Peyer's patch (tissue), 4 donors: ENCODE measurements around the gene ZBTB7A. TPM values are rescaled to one million over a fixed set of nuclear protein-coding genes. Genes with fewer than 3 reads are reported as not detected.

Source experiments
- DNase-seq, 3 donors: peaks; one replicate each; pipeline ENCODE4 v3.0.0-alpha.2; 2017 to 2019
- H3K27ac ChIP-seq, 4 donors: fragments of 200-600 bp; sonication (generic); one replicate each; pipeline ENCODE4 v1.5.1; 2016 to 2019
- H3K27me3 ChIP-seq, 2 donors: fragments of 200-600 bp; sonication (generic); one replicate each; pipeline ENCODE4 v1.5.1; 2019
- H3K36me3 ChIP-seq, 3 donors: fragments of 200-600 bp; sonication (generic); one replicate each; pipeline ENCODE4 v1.5.1; 2016 to 2019
- H3K4me1 ChIP-seq, 4 donors: fragments of 200-600 bp; sonication (generic); one replicate each; pipeline ENCODE4 v1.5.1; 2016 to 2019
- H3K4me3 ChIP-seq, 4 donors: fragments of 200-600 bp; sonication (generic); 1 replicate in 3 of 4; 2 replicates in 1 of 4; pipeline ENCODE4 v1.5.1; 2016 to 2019; ENCODE audit warnings: mild to moderate bottlenecking in 1 of 4
- H3K9me3 ChIP-seq, 4 donors: fragments of 200-600 bp; sonication (generic); one replicate each; pipeline ENCODE4 v1.5.1; 2016 to 2019; ENCODE audit warnings: mild to moderate bottlenecking in 1 of 4
- CTCF ChIP-seq, 6 experiments: fragments of 450-650 bp in 4 of 6; fragments of 200-600 bp in 2 of 6; sonication (generic) in 1 of 6; IDR thresholded peaks; one replicate each; pipeline ENCODE4 v1.5.1; 2017 to 2019; ENCODE audit warnings: antibody characterized with exemption in 6 of 6, mild to moderate bottlenecking in 3 of 6, moderate library complexity in 1 of 6
- POLR2A ChIP-seq, 2 donors: fragments of 450-650 bp; IDR thresholded peaks; one replicate each; pipeline ENCODE4 v1.5.1; 2017; ENCODE audit warnings: antibody characterized with exemption in 2 of 2, mild to moderate bottlenecking in 2 of 2, moderate library complexity in 2 of 2
- total RNA-seq, 4 donors: library from RNA; depleted of rRNA; stranded (reverse); fragments of >200 nt; gene quantifications; one replicate each; pipeline ENCODE4 v1.1.0, GENCODE V29; 2016

ZBTB7A gene
- total RNA-seq, 4 donors from 2014 or later = 74.3 to 149 (median 96.1) TPM

- H3K27ac ChIP-seq = peak overlapping the region; percentile 96 to 100 (median 98)
- peak overlapping the region; percentile 85 to 100 (median 96) for H3K4me3 ChIP-seq
- H3K9me3 ChIP-seq = no peaks in the 10 kb centered on the region
- H3K36me3 ChIP-seq = peaks cover 0 to 4% (median 0%) of the 10 kb centered on the region in 3 donors
- no peaks in the 10 kb centered on the region for H3K27me3 ChIP-seq
- DNase-seq = peak; percentile 74 to 76 (median 74)
- TF ChIP-seq POLR2A (IDR thresholded peaks at IDR 0.05) (peak; percentile 17 to 55), CTCF (IDR thresholded peaks at IDR 0.05) (no peak)
- peaks cover 5 to 62% (median 40%) of the 10 kb centered on the region in 4 donors for H3K4me1 ChIP-seq
Measured at GRCh38 chr19:4064496-4065260, 2.0 kb downstream of the ZBTB7A start.

- Histone ChIP-seq H3K27ac (peak overlapping the region; percentile 96 to 100 (median 98)), H3K27me3 (no peaks in the 10 kb centered on the region), H3K9me3 (no peaks in the 10 kb centered on the region), H3K4me1 (peaks cover 5 to 63% (median 44%) of the 10 kb centered on the region in 4 donors), H3K4me3 (peak overlapping the region; percentile 85 to 100 (median 96)), H3K36me3 (peaks cover 0 to 4% (median 0%) of the 10 kb centered on the region in 3 donors)
- TF ChIP-seq CTCF (IDR thresholded peaks at IDR 0.05) = no peak
- no peak for TF ChIP-seq POLR2A (IDR thresholded peaks at IDR 0.05)
- DNase-seq = peak in 1 of 3 donors; percentile 66
Measured at GRCh38 chr19:4064149-4064495, 2.6 kb downstream of the ZBTB7A start.

- no peaks in the 10 kb centered on the region for H3K9me3 ChIP-seq
- peak overlapping the region; percentile 85 to 100 (median 96) for H3K4me3 ChIP-seq
- TF ChIP-seq CTCF (IDR thresholded peaks at IDR 0.05) = peak in 1 of 6 experiments; percentile 39
- TF ChIP-seq POLR2A (IDR thresholded peaks at IDR 0.05) = no peak
- no peaks in the 10 kb centered on the region for H3K27me3 ChIP-seq
- peak in 2 of 3 donors; percentile 63 to 73 for DNase-seq
- peaks cover 0 to 4% (median 0%) of the 10 kb centered on the region in 3 donors for H3K36me3 ChIP-seq
- H3K4me1 ChIP-seq = peaks cover 5 to 63% (median 50%) of the 10 kb centered on the region in 4 donors
- peak overlapping the region; percentile 96 to 100 (median 98) for H3K27ac ChIP-seq
Measured at GRCh38 chr19:4063369-4064148, 3.1 kb downstream of the ZBTB7A start.

- no peak for DNase-seq
- H3K9me3 ChIP-seq = no peaks in the 10 kb centered on the region
- H3K36me3 ChIP-seq = peaks cover 0 to 4% (median 0%) of the 10 kb centered on the region in 3 donors
- peak overlapping the region; percentile 96 to 100 (median 98) for H3K27ac ChIP-seq
- no peaks in the 10 kb centered on the region for H3K27me3 ChIP-seq
- H3K4me1 ChIP-seq = peaks cover 5 to 66% (median 55%) of the 10 kb centered on the region in 4 donors
- H3K4me3 ChIP-seq = peak overlapping the region; percentile 85 to 100 (median 96)
- TF ChIP-seq CTCF (IDR thresholded peaks at IDR 0.05) (no peak), POLR2A (IDR thresholded peaks at IDR 0.05) (no peak)
Measured at GRCh38 chr19:4062419-4063368, 4.0 kb downstream of the ZBTB7A start.
